SIG-M5 treated with dmso at 0.1 percent for 504 hours (cell line): ENCODE data around the gene KRT13.
"Not testable (repeated sequence)": the region's sequence is repeated elsewhere in the genome, so short reads cannot be mapped to it uniquely, and the experiment has no call there.

ENCODE experiments used
- DNase-seq: peaks from one replicate; lab custom pipeline; 2025; ENCODE audit not compliant: unreplicated experiment; lab: John Stamatoyannopoulos, UW

Gene KRT13

GRCh38 chr17:41505007-41505808 is at the start of gene KRT13:
Gene KRT13, minus strand, starts transcription at chr17:41505612. Its CDS starts 62 bp downstream, at chr17:41505550.
- DNase-seq = no peak

DNA sequence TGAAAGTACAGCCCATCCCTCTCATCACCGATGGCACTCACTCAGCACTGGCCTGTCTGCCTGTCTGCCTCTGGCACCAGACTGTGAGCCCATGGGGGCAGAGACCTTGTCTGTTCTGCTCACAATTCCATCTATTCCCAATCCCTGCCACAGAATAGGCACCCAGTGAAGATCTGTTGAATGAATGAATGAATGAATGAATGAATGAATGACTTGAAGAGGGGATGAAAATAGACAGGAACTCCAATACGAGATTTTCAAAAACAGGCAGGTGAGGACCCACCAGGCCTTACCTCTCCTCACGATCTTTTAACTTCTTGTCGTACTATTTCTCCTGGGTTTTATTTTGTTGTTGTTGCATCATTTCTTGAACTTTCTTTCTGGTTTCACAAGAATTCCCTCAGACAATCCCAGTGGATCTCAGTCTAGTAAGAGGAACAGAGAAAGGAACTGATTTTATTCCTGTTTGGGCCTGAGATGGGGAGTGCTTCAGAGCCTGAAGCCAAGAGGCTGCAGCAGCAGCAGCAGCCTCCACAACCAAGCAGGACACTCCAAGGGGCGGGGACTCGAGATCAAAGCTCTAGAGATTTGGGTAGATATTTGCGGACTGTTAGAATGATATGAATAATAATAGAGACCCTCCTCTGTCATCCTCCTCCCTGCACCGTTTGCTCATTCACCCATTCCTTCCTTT is 48.7 kb upstream of the KRT13 start:
- no peak for DNase-seq

GRCh38 chr17:41553176-41553575 is 47.8 kb upstream of the KRT13 start:
- no peak for DNase-seq

DNA sequence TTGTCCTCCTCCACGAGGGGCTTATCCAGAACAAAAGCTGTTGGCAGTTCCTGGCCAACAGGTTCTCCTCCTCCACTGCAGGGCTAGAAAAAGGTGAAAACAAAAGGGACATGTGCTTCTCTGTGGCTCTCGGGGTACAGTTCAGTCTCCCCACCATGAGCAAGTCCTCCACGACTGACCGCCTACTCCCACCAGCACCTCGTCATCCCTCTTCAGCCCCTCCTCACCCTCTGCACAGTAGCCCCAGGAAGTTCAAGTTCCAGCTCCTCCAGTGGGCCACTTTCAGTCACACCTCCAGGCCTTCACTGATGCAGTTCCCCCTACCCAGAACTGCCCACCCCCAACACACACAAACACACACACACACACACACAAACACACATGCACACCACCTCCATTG is 47.0 kb upstream of the KRT13 start:
- no peak for DNase-seq

DNA sequence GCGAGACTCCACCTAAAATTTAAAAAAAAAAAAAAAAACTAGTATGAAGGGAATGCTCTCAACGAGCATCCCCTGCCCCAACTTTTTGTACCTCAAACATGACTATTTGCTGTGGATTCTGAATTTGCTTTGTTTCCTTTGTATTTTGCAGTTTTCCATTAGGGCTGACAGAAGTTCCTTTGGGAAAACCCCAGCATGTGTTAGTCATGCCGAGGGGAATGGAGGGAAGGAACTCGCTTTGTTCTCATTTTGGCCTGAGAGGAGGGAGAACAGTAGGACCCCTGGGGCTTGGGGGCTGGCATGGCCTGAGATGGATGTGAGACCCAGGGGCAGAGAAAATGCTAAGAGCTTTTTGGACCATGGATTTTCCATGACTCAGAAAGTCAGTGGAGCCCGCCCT is 46.0 kb upstream of the KRT13 start:
- DNase-seq = no peak

- no peak for DNase-seq
Measured at GRCh38 chr17:41549596-41550039, 44.2 kb upstream of the KRT13 start.

- DNase-seq = peak; percentile 59
Measured at GRCh38 chr17:41548844-41549595, 43.6 kb upstream of the KRT13 start.

DNA sequence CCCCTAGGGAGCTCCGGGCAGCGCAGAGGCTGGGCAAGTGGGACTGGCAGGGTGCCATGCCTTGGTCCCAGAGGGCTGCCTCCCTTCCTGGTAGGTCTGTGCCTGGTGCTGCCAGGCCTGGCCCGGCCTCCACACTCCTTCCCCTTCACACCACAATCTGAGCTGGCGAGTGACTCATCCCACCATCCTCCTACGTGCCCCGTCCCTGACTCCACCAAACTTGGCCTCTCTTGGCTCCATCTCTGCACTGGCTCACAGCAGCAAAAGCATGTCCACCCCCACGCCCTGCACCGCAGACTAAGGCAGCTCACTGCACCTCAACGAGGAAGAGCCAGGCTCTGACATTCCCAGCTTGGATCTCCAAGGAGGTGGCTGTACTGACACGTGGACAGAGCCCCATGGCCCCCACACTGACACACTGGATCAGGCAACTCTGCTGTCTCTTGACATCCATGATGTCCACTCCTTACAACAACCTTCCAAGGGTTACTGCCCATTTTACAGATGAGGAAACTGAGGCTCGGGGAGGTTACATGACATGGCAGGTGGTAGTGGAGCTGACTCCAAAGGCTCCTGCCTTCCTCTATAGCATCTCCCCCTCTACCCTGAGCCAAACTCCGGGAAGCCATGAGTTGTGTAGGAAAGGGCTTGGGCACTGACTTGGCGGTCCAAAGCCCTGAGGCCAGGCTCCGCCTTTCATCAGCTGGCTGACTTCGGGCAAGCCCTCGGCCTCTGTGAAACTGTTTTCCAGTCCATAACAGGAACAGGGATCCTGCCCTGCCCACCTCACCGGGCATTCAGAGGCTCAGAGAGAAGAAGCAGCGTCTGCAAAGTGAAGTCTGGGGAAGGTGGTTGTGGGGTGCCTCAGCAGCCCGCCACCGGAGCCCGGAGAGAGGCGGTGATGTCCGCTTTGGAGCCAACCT is 42.8 kb upstream of the KRT13 start:
- DNase-seq = peak; percentile 45

DNA sequence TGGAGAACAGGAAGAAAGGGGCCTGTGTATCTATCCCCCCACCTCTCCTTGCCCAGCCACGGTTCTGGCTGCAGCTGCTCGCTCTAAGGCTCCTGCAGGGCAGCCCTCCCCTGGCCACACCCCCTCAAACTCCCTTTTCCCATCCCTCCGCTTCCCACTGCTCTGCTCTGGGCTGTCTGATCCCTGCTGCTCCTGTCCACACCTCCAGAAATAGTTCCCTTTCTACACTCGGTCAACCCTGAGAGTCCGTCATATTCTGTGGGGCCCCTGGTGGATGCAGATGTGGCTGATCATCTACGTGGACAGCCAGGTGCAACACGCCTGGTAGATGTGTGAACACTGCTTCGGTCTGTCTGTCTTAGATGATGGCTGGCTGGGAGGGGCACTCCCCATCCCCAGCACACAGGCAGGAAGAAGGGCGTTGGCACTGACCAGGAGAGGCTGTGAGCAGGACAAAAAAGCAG is 42.0 kb upstream of the KRT13 start:
- DNase-seq = no peak

DNA sequence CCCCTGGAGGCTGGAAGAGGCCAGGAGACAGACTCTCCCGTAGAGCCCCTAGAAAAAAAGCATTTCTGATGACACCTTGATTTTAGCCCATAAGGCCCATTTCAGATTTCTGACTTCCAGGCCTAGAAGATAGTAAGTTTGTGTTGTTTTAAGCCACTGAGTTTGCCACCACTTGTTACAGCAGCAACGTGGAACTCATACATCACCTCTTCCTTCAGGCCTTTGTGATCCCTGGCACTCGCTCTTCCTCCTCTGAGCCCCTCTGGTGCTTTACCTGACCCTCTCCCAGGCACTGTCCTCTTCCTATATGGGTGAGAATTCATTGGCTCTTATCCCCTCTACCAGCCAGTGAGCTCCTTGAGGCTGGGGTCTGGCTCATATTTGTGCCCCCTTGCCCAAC is 41.4 kb upstream of the KRT13 start:
- no peak for DNase-seq

- no peak for DNase-seq
Measured at GRCh38 chr17:41545829-41546410, 40.5 kb upstream of the KRT13 start.

GRCh38 chr17:41544935-41545334 is 39.5 kb upstream of the KRT13 start:
- no peak for DNase-seq

DNA sequence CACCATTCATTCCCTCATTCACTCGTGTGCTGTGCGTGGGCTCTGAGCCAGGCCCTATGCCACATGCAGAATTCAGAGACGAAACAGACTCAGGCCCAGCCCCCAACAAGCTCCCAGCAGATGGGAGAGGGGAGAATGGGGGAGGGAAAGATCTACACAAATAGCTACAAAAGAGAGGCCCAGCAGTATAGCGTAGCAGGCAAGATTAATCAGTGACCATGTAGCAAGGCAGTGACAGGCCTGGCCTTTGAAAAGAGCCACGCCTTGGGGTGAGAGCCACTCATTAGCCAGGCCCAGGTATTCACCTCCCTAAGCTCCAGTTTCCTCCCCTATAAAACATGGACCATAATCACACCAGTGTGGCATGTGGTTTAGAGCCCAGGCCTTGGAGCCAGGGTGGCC is 39.1 kb upstream of the KRT13 start:
- no peak for DNase-seq

DNA sequence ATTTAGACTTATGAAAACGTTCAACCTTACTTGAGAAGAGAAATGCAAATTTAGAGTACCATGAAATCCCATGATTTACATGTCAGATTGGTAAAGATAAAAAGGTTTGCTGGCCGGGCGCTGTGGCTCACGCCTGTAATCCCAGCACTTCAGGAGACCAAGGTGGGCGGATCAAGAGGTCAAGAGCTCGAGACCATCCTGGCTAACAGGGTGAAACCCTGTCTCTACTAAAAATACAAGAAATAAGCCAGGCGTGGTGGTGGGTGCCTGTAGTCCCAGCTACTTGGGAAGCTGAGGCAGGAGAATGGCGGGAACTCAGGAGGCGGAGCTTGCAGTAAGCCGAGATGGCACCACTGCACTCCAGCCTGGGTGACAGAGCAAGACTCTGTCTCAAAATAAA is 37.4 kb upstream of the KRT13 start:
- DNase-seq = not testable (repeated sequence)

DNA sequence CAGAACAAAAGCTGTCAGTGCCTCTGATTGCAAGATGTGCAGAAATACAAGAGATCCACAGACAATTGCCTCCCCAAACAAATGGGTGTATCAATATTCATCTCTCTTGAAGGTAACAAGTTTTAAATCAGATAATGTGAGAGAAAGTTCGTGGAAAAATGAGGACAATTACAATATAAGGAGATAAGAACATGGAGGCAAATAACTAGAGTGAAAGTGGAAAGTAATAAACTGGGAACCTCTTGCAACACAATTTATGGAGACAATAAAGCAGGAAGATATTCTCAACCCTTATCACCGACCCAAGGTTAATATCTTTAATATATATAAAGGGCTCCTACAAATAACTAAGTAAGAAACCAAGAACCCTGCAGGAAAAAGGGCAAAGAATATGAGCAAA is 36.9 kb upstream of the KRT13 start:
- DNase-seq = no peak

- no peak for DNase-seq
Measured at GRCh38 chr17:41540921-41541625, 35.7 kb upstream of the KRT13 start.

- no peak for DNase-seq
Measured at GRCh38 chr17:41539979-41540701, 34.7 kb upstream of the KRT13 start.

DNA sequence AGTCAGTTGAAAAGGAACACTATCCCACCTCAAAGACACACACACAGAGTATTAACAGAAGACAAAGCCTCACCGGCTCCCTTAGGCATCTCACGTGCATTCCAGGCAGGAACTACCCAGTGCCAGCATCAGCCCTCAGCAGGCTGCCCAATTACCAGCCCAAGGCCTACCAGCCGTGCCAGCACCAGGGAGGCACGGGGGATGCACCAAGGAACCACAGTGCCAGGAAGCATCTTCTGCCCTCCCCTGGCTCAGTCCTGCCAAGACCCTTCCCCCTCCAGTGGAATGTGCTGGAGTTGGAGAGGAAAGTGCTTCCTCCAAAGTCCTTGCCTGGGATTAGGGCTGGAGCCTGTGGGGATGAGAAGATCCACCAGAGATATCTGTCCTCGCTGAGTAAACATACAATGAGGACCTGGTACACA is 33.7 kb upstream of the KRT13 start:
- DNase-seq = no peak

GRCh38 chr17:41538565-41538991 is 33.2 kb upstream of the KRT13 start:
- DNase-seq = no peak
